Epidermal melanocyte (primary cell): ENCODE data around the gene NT5C2.
A peak's percentile ranks its signal among the peaks of the same experiment; 100 is the strongest.
"Not testable (repeated sequence)": the region's sequence is repeated elsewhere in the genome, so short reads cannot be mapped to it uniquely, and the experiment has no call there.

Experiments used
- DNase-seq: peaks from one replicate; pipeline ENCODE4 v3.0.0; 2011; ENCODE audit warnings: low spot score; ENCODE audit not compliant: insufficient read length

Gene NT5C2

GRCh38 chr10:103193107-103193819 is at the start of gene NT5C2:
NT5C2 (minus strand) TSS chr10:103193272; CDS start chr10:103174958, 18,314 bp downstream.
- peak; percentile 20 for DNase-seq

GRCh38 chr10:103241262-103242011 is 48.4 kb upstream of the NT5C2 start:
- DNase-seq = no peak

- no peak for DNase-seq
Observed at GRCh38 chr10:103238506-103239252, 45.6 kb upstream of the NT5C2 start.

GRCh38 chr10:103235775-103236174 is 42.7 kb upstream of the NT5C2 start:
- no peak for DNase-seq

- no peak for DNase-seq
Observed at GRCh38 chr10:103232772-103233488, 39.9 kb upstream of the NT5C2 start.

GRCh38 chr10:103232131-103232673 is 39.1 kb upstream of the NT5C2 start:
- no peak for DNase-seq

- DNase-seq = peak; percentile 37
Observed at GRCh38 chr10:103231047-103231551, 38.0 kb upstream of the NT5C2 start.

GRCh38 chr10:103227416-103227815 is 34.3 kb upstream of the NT5C2 start:
- DNase-seq = no peak

- no peak for DNase-seq
Observed at GRCh38 chr10:103225939-103226338, 32.9 kb upstream of the NT5C2 start.

GRCh38 chr10:103224721-103225120 is 31.6 kb upstream of the NT5C2 start:
- not testable (repeated sequence) for DNase-seq

- DNase-seq = no peak
Observed at GRCh38 chr10:103224133-103224532, 31.1 kb upstream of the NT5C2 start.

- not testable (repeated sequence) for DNase-seq
Observed at GRCh38 chr10:103216362-103216761, 23.3 kb upstream of the NT5C2 start.

- DNase-seq = no peak
Observed at GRCh38 chr10:103215601-103216000, 22.5 kb upstream of the NT5C2 start.

- not testable (repeated sequence) for DNase-seq
Observed at GRCh38 chr10:103210262-103210661, 17.2 kb upstream of the NT5C2 start.

GRCh38 chr10:103207643-103208042 is 14.6 kb upstream of the NT5C2 start:
- not testable (repeated sequence) for DNase-seq

GRCh38 chr10:103207141-103207540 is 14.1 kb upstream of the NT5C2 start:
- no peak for DNase-seq

- not testable (repeated sequence) for DNase-seq
Observed at GRCh38 chr10:103206715-103207114, 13.6 kb upstream of the NT5C2 start.

- not testable (repeated sequence) for DNase-seq
Observed at GRCh38 chr10:103205401-103205800, 12.3 kb upstream of the NT5C2 start.

- no peak for DNase-seq
Observed at GRCh38 chr10:103204353-103205255, 11.5 kb upstream of the NT5C2 start.

GRCh38 chr10:103203466-103203865 is 10.4 kb upstream of the NT5C2 start:
- no peak for DNase-seq
